Effector CD4-positive, alpha-beta T cell (primary cell): ENCODE results near the gene UPP2.

Source experiments
- DNase-seq: peaks from one replicate; pipeline ENCODE4 v3.0.0-alpha.2; 2020

UPP2 gene

DNA sequence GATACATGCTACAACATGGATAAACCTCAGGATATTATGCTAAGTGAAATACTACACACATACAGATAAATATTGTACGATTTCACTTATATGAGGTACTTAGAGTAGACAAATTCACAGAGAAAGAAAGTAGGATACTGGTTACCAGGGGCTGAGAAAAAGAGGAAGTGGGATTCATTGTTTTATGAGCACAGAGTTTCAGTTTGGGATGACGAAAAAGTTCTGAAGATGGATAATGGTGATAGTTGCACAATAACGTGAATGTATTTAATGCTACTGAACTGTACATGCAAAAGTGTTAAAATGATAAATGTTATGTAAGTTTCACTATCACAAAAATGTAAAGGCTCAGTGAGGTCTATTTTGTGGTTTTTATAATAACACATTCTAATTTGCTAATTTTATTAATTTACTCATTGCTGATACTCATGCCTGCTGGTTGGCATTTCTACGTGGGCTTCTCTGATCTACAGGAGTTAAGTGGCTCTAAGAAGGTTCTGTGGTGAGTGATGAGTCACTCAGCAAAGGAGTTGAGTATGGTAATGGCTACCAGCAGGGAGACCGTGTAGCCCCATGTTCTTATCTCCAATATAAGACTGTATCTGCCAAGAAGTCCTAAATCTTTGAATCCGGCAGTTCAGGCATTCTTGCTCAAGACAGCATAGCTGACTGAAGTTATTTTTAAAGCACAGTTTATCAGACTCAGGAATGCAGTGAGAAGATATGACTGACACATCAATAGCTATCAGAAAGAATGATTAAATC is 41.1 kb downstream of the UPP2 start:
- DNase-seq: no peak

DNA sequence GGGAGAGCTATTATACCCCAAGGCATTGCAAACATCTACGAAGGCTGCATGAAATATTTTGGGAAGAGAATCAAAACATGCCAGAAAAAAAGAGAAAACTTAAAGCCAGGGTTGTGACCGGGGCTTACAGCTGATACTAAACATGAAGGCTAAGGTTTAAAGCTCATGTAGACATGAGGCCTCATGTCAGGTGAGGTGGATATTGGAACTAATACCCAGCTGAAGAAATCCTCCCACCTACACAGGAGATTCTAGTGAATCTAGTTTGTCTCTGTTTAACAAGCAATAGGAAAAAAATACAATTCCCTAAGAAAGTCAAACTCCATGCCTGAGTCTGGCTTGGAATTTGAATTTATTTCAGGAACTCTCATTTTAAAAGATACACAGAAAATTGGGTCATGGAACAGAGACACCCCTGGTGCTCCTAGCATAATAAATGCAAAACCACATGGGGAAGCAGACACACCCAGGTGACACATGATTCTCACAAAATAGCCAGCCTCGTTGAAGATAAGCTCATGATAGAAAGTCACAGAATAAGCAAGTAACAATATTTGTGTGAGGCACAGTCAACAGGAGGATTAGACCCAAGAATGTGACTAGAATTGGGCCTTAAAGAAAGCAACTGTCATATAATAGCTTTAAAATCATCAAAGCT is 42.2 kb downstream of the UPP2 start:
- no peak for DNase-seq

DNA sequence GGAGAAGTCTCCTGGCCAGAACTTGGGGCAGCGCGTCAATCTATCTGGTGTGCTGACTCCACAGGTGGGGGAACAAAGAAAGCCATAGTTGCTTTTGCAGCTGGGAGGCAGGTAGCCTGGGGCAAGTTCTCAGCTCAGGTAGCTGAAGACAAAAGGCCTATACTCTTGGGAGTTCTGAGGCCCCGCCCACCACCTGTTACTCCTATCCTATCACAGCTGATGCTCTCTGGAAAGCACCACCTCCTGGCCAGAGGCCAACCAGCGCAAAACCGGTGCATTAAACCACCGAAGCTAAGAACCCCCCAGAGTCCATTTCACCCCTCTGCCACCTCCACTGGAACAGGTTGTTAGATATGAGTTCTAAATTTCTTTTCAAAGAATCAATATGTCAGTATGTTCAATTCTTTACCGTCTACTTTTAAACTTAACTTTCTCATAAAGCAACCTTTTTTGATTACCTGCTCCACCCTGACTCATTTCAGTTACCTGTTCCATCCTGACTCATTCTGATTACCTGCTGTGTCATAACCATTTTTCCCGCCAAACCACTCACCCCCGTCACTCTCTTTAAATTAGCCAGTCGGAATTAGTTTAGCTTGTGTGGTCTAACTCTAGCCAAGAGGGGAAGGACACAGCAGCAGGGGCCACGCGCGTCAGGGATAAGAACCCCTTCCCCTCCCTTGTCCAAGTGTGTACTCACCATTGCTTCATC is 43.4 kb downstream of the UPP2 start:
- DNase-seq: no peak

DNA sequence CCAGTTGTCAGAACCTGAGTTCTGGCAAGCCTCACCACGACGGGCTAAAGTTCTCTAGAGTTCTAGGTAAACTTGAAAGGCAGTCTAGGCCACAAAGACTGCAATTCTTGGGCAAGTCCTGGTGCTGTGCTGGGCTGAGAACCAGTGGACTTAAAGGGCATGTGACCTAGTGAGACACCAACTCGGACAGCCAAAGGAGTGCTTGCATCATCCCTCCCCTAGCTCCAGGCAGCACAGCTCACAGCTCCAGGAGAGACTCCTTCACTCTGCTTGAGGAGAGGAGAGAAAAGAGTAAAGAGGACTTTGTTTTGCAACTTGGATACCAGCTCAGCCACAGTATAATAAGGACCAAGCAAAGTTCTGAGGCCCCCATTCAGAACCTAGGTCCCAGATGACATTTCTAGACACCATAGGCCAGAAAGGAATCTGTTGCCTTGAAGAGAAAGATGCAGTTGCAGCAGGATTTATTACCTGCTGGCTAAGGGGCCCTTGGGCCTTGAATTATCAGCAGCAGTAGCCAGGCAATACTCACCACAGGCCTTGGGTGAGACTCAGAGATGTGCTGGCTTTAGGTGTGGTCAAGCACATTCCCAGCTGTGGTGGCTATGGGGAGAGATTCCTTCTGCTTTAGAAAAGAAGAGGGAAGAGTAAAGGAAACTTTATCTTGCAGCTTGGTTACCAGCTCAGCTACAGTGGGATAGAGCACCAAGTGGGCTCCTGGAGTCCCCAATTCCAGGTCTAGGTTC is 51.8 kb downstream of the UPP2 start:
- DNase-seq: no peak

DNA sequence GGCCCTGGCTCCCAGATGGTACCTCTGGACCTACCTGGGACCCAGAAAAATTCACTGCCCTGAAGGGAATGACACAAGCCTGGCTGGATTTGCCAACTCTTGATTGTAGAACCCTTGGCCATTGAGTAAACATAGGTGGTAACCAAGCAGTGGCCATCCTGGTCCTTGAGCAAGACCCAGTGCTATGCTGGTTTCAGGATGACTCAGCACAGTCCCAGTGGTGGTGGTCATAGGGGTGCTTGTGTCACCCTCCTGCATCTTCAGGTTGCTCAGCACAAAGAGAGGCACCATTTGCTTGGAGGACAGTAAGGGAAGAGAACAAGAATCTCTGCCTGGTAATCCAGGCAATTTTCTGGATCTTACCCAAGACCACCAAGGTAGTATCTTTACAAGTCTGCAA is 52.9 kb downstream of the UPP2 start:
- DNase-seq: no peak

DNA sequence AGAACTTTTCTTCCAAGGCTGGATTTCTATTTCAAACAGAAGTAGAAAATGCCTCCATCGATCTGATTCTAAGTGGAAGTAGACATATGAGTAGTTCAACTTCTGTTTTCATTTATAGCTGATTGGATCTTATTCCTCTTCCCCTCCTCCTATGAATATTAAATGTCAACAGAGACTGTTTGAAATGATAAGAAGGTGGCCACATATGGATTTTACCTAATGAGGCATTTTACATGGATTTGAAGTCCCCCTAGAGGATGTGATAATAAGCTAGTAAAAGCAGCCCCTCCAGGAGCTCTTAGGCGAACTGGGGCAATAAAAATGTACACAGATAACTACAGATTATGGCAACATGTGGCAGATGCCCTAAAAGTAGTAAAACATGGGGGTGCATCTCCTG is 71.0 kb downstream of the UPP2 start:
- no peak for DNase-seq

DNA sequence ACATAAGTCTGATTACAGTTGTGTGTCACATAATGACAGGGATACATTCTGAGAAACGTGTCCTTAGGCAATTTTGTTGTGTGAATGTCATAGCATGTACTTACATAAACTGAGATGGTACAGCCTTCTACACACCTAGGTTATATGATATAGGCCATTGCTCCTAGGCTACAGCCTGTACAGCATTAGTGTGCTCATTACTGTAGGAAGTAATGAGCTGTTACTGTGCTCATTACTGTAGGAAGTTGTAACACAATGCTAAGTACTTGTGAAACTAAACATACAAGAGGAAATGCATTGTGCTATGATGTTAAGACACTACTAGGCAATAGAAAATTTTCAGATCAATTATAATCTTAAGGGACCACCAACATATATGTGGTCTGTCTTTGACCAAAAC is 72.8 kb downstream of the UPP2 start:
- no peak for DNase-seq

DNA sequence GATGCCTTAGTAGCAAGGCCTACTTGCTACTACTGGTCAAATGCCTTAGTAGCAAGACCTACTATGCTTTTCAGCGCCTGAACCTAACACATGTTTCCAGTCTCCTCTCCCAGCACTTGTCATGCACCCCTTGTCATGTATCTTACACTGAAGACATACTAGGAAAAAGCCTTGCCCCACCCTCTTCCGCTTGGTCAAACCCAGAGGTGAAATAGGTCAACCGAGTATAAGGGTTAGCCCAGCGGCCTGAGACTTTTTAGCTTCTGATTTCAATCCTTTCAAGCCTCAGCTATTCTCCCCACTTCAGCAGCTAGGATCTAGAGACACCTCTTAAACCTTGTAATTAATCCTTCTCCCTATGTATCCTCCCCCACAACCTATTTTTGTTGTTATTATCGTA is 73.3 kb downstream of the UPP2 start:
- no peak for DNase-seq

DNA sequence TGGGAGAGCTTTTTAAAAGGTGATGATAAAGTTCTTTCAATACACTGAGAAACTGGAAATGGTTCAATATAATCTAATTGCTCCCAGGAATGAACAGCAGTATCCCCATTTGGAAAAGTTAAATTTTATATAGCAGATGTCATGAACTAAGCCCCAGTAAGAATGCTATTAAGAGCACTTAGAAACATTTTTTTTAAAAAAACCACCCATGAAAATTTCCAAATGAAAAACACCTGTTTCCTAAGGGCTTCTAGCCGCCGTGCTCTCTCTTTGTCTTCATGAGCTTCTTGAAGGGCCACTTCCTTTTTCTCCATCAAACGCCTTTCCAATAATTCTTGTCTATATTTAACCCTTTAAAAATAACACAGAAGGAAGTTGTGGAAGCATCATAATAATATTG is 77.0 kb downstream of the UPP2 start:
- DNase-seq: no peak

DNA sequence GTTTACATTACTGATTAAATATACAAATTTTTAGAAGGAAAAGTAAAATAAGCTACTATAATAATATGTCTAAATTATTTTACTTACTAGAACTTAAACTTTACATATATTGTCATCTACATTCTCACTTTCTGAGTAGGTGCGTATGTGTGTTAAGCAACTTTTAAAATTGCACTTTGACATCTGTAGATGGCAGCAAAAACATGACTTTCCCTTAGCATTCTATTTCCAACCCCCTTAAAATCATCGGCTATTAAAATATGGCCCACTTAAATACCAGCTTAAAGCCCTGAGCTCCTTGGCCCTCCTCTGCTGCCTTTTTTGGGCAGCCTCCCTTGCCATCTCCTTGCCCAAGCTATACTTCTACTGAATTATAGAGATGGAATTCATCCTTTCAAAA is 78.0 kb downstream of the UPP2 start:
- no peak for DNase-seq

DNA sequence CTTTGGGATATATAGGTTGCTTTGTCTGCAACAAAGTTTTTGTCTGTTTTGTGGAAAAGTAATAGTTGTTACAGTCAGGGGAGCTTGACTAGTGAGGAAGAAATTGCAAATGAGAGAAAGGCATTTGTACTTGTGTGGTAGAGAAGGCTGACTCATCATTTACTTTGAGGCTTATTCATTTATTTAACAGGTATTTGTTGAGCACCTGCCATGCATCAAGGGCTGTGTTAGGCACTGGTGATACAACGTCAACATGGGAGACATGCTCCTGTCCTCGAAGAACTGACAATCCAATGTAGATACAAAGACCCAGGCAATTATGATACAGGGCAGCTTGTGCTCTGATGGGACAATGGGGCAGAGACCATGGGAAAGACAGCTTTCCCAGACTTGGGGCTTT is 79.5 kb downstream of the UPP2 start:
- DNase-seq: no peak

DNA sequence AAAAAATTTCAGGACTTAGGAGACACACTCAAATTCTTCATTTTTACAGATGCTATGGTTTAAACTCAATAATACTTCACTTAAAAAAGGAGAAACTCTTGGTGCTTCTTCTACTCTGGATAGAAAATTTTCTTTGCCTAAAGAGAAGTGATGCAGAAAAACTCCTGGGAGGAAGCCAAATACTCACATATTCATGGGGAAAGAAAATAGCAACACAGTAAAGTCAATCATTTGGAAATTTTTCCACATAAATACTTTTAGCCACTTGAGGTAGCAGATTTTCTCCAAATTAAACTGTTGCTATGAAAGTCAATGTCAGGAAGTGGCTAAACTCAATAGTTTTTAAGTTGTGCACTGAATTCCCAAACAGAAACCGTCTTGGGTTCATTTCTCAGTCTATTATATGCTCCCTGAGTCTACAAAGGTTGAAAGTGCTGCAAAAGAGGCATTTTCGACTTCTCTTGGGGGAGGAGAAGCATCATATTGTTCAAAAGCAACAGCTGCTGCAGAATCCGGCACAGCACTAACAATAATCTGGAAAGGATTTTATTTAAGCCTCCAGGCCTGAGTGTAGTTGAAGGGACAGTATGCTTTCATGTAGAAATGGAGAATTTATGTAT is 81.1 kb downstream of the UPP2 start:
- no peak for DNase-seq

DNA sequence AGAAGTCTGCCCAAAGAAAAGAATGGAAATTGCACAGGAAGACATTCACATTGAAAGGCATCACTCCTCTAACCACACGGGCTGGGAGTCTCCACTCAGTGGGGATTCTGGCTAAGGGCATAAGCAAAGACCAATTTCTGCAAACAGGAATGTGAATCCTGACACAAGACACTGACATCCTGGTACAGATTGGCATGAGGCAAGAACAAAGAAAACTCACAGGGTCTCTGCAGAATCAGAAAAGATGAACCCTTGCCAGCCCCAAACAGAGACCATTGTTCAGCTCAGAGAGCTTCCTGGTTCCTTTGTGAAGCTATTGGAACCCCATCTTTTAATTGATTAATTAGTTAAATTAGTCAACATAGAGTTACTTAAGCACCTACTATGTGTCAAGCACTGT is 82.3 kb downstream of the UPP2 start:
- no peak for DNase-seq

DNA sequence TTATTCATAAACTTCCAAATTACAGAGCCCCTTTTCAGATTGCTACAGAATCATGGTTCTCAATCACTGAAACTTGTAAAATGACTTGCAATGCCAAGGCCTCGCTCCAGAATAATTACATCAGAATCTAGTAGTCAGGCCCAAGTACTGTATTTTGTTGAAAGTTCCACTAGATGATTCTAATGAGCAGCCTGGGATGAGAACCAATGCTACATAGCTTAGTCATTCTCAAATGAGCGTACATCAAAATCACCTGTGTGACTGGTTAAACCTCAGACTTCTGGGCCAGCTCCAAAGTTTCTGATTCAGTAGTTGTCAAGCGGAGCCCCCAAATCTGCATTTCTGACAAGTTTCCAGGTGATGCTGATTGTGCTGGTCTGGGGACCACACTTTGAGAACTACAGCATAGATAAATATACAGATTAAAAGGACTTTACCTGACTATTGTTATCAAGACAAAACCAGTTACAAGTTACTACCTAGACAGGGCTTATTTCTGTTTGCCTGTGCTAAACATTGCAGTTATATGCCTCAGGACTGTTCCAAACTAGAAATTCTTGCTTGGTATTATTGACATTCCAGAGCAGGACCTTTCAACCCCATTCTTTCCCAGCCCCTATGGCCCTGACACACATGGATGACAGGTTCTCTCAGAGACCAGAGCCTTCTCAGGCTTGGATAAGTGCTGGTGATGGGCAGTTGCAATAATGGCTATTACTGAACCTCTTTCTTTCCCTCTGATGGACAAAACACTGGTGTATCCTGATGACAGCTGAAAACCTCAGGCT is 83.1 kb downstream of the UPP2 start:
- DNase-seq: no peak
